HepG2 (cell line): Measurements from ENCODE around the gene SLC16A2.

Source experiments
- ESRRA ChIP-seq: sonication (generic); formaldehyde crosslinking; IDR thresholded peaks from 2 replicates; pipeline ENCODE4 v1.5.1; 2020; ENCODE audit warnings: mild to moderate bottlenecking, low read depth, missing genetic modification reagents
- MAZ ChIP-seq, 2 experiments: sonication (generic) in 1 of 2; formaldehyde crosslinking in 1 of 2; IDR thresholded peaks; 2 replicates each; pipeline versions ENCODE4 v1.5.0 to v1.6.1; 2012 to 2020; ENCODE audit warnings: low read depth in 2 of 2, mild to moderate bottlenecking in 2 of 2, borderline replicate concordance in 1 of 2, improper control_type of control experiment in 1 of 2, low read length in 1 of 2, missing genetic modification reagents in 1 of 2, moderate library complexity in 1 of 2

GRCh38 chrX:74450803-74451449 is 29.6 kb downstream of the SLC16A2 start:
- TF ChIP-seq MAZ (IDR thresholded peaks at IDR 0.05; ENCODE audit: borderline replicate concordance, low read depth, low read length) (no peak), MAZ (CRISPR knock-in tag; IDR thresholded peaks at IDR 0.05; ENCODE audit: low read depth) (no peak), ESRRA (CRISPR knock-in tag) (no peak)
